Right lobe of liver (tissue), 4 donors: ENCODE results near the gene OVOL2.

Experiments used
- CTCF ChIP-seq, 4 donors: fragments of 200-600 bp in 3 of 4; fragments of 450-650 bp in 1 of 4; IDR thresholded peaks; one replicate each; pipeline versions ENCODE4 v1.5.1 to v1.8.0; 2016 to 2022; ENCODE audit warnings: antibody characterized with exemption in 4 of 4, mild to moderate bottlenecking in 2 of 4
- POLR2A ChIP-seq: fragments of 450-650 bp; IDR thresholded peaks from one replicate; pipeline ENCODE4 v1.6.1; 2017; ENCODE audit warnings: antibody characterized with exemption, mild to moderate bottlenecking
- donor health status: DM: no; HTN: no; CAD: no.
- donor health status: DM: no; HTN: no; CAD: no.
- donor health status: DM: no; HTN: yes; CAD: no.

GRCh38 chr20:18091623-18092022 lies 33.9 kb upstream of the OVOL2 start:
- TF ChIP-seq CTCF (IDR thresholded peaks at IDR 0.05) = no peak
- TF ChIP-seq POLR2A = no peak
